ENCODE measurements around the gene CNTNAP2. TPM values are rescaled to one million over a fixed set of nuclear protein-coding genes. Genes with fewer than 3 reads are reported as not detected.

The CNTNAP2 gene
- total and polyA plus RNA-seq, 2 experiments from 2014 or later: not detected

- Histone ChIP-seq H3K4me2 (ENCODE audit: unreplicated experiment) (no peak overlapping the region), H4K20me1 (ENCODE audit: insufficient read depth) (no peaks in the 10 kb centered on the region), H3K27me3 (replicated peaks; ENCODE audit: insufficient read depth) (no peaks in the 10 kb centered on the region), H3K36me3 (ENCODE audit: low read depth) (no peaks in the 10 kb centered on the region), H3K4me1 (ENCODE audit: insufficient read depth) (no peaks in the 10 kb centered on the region), H3K9ac (no peak overlapping the region), H3K9me3 (ENCODE audit: low read depth) (no peaks in the 10 kb centered on the region), H3F3A (ENCODE audit: insufficient read depth) (no peaks in the 10 kb centered on the region), H2AFZ (no peak overlapping the region), H3K4me3 (no peak overlapping the region), H3K9me2 (ENCODE audit: insufficient read depth) (no peaks in the 10 kb centered on the region), H3K79me2 (ENCODE audit: insufficient read depth) (no peaks in the 10 kb centered on the region), H3K27ac (no peak overlapping the region)
- 4 to 5% methylated on average over 9 of the region's 9 CpGs for WGBS, 2 experiments (ENCODE audit: low coverage in 1 of 2, low lambda C conversion rate in 2 of 2, missing lambda C conversion rate in 2 of 2)
- in situ Hi-C loops (cut with MboI): no loop called here
- DNase-seq: no peak
- no peak for TF ChIP-seq EZH2phosphoT487 (IDR thresholded peaks at IDR 0.05; ENCODE audit: insufficient read depth, low read depth)
- no peak for TF ChIP-seq EZH2 (IDR thresholded peaks at IDR 0.05; ENCODE audit: insufficient read depth, poor library complexity, severe bottlenecking)
Measured at GRCh38 chr7:147878912-147879661, 1762.5 kb downstream of the CNTNAP2 start.

- H3K79me2 ChIP-seq (ENCODE audit: insufficient read depth): no peaks in the 10 kb centered on the region
- no peaks in the 10 kb centered on the region for H3K4me1 ChIP-seq (ENCODE audit: insufficient read depth)
- H4K20me1 ChIP-seq (ENCODE audit: insufficient read depth): no peaks in the 10 kb centered on the region
- WGBS, 2 experiments (ENCODE audit: low coverage in 1 of 2, low lambda C conversion rate in 2 of 2, missing lambda C conversion rate in 2 of 2): 19 to 20% methylated on average over 5 of the region's 5 CpGs
- in situ Hi-C loops (cut with MboI): no loop called here
- no peaks in the 10 kb centered on the region for H3F3A ChIP-seq (ENCODE audit: insufficient read depth)
- no peak overlapping the region for H3K4me3 ChIP-seq
- no peak for DNase-seq
- no peak overlapping the region for H3K9ac ChIP-seq
- no peak overlapping the region for H2AFZ ChIP-seq
- no peak overlapping the region for H3K4me2 ChIP-seq (ENCODE audit: unreplicated experiment)
- no peaks in the 10 kb centered on the region for H3K9me3 ChIP-seq (ENCODE audit: low read depth)
- H3K27me3 ChIP-seq (replicated peaks; ENCODE audit: insufficient read depth): no peaks in the 10 kb centered on the region
- H3K36me3 ChIP-seq (ENCODE audit: low read depth): no peaks in the 10 kb centered on the region
- no peak for TF ChIP-seq EZH2 (IDR thresholded peaks at IDR 0.05; ENCODE audit: insufficient read depth, poor library complexity, severe bottlenecking)
- no peak for TF ChIP-seq EZH2phosphoT487 (IDR thresholded peaks at IDR 0.05; ENCODE audit: insufficient read depth, low read depth)
- H3K9me2 ChIP-seq (ENCODE audit: insufficient read depth): no peaks in the 10 kb centered on the region
- H3K27ac ChIP-seq: no peak overlapping the region
Measured at GRCh38 chr7:147885869-147886268, 1769.3 kb downstream of the CNTNAP2 start.

- Histone ChIP-seq H2AFZ (no peak overlapping the region), H3K36me3 (ENCODE audit: low read depth) (no peaks in the 10 kb centered on the region), H3K4me3 (no peak overlapping the region), H4K20me1 (ENCODE audit: insufficient read depth) (no peaks in the 10 kb centered on the region), H3K9ac (no peak overlapping the region), H3K79me2 (ENCODE audit: insufficient read depth) (no peaks in the 10 kb centered on the region), H3K9me2 (ENCODE audit: insufficient read depth) (no peaks in the 10 kb centered on the region), H3K4me2 (ENCODE audit: unreplicated experiment) (no peak overlapping the region), H3K27ac (no peak overlapping the region), H3K4me1 (ENCODE audit: insufficient read depth) (no peaks in the 10 kb centered on the region), H3K27me3 (replicated peaks; ENCODE audit: insufficient read depth) (no peaks in the 10 kb centered on the region), H3K9me3 (ENCODE audit: low read depth) (no peaks in the 10 kb centered on the region), H3F3A (ENCODE audit: insufficient read depth) (no peaks in the 10 kb centered on the region)
- WGBS, 2 experiments (ENCODE audit: low coverage in 1 of 2, low lambda C conversion rate in 2 of 2, missing lambda C conversion rate in 2 of 2): 7 to 9% methylated on average over 4 of the region's 4 CpGs
- in situ Hi-C loops (cut with MboI): no loop called here
- DNase-seq: no peak
- TF ChIP-seq EZH2phosphoT487 (IDR thresholded peaks at IDR 0.05; ENCODE audit: insufficient read depth, low read depth) (no peak), EZH2 (IDR thresholded peaks at IDR 0.05; ENCODE audit: insufficient read depth, poor library complexity, severe bottlenecking) (no peak)
Measured at GRCh38 chr7:147894271-147894670, 1777.7 kb downstream of the CNTNAP2 start.

- H3K4me3 ChIP-seq: no peak overlapping the region
- H3F3A ChIP-seq (ENCODE audit: insufficient read depth): no peaks in the 10 kb centered on the region
- no peaks in the 10 kb centered on the region for H4K20me1 ChIP-seq (ENCODE audit: insufficient read depth)
- H3K27me3 ChIP-seq (replicated peaks; ENCODE audit: insufficient read depth): no peaks in the 10 kb centered on the region
- H3K27ac ChIP-seq: no peak overlapping the region
- no peaks in the 10 kb centered on the region for H3K36me3 ChIP-seq (ENCODE audit: low read depth)
- TF ChIP-seq EZH2 (IDR thresholded peaks at IDR 0.05; ENCODE audit: insufficient read depth, poor library complexity, severe bottlenecking) (no peak), EZH2phosphoT487 (IDR thresholded peaks at IDR 0.05; ENCODE audit: insufficient read depth, low read depth) (no peak)
- in situ Hi-C loops (cut with MboI): no loop called here
- 46 to 50% methylated on average over 7 of the region's 7 CpGs for WGBS, 2 experiments (ENCODE audit: low coverage in 1 of 2, low lambda C conversion rate in 2 of 2, missing lambda C conversion rate in 2 of 2)
- H3K79me2 ChIP-seq (ENCODE audit: insufficient read depth): no peaks in the 10 kb centered on the region
- DNase-seq: no peak
- H3K4me2 ChIP-seq (ENCODE audit: unreplicated experiment): no peak overlapping the region
- H3K4me1 ChIP-seq (ENCODE audit: insufficient read depth): no peaks in the 10 kb centered on the region
- no peaks in the 10 kb centered on the region for H3K9me3 ChIP-seq (ENCODE audit: low read depth)
- no peaks in the 10 kb centered on the region for H3K9me2 ChIP-seq (ENCODE audit: insufficient read depth)
- H2AFZ ChIP-seq: no peak overlapping the region
- H3K9ac ChIP-seq: no peak overlapping the region
Measured at GRCh38 chr7:147896121-147896520, 1779.5 kb downstream of the CNTNAP2 start.

All from GM23248 (cell line).